ENCODE results near the gene SLC12A7. TPM values are rescaled to one million over a fixed set of nuclear protein-coding genes. Genes with fewer than 3 reads are reported as not detected.

SLC12A7 gene
- total and polyA plus RNA-seq, 9 of the 15 experiments (the other 6 are each of a cell fraction or from before 2014, with no cell fraction given), result 0.01 to 3.1 (median 0.56) TPM

DNA sequence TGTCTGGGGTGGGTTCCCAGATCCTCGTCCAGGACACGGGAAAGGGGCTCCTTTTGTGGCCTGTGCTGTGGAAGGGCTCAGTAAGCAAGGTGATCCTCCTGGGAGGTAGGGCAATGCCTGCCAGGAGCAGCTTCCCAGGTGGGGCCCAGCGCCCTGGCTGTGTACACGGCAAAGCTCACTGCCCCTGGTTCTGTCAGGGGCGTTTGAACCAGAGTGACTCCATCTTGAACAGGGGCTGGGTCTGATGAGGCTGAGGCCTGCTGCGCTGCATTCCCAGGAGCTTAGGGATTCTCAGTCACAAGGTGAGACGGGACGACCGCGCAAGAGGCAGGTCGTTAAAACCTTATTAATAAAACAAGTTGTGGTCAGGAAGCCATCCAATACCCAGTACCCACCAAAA, 19.9 kb upstream of the SLC12A7 start (continued):
- TF ChIP-seq, protein P1, sequence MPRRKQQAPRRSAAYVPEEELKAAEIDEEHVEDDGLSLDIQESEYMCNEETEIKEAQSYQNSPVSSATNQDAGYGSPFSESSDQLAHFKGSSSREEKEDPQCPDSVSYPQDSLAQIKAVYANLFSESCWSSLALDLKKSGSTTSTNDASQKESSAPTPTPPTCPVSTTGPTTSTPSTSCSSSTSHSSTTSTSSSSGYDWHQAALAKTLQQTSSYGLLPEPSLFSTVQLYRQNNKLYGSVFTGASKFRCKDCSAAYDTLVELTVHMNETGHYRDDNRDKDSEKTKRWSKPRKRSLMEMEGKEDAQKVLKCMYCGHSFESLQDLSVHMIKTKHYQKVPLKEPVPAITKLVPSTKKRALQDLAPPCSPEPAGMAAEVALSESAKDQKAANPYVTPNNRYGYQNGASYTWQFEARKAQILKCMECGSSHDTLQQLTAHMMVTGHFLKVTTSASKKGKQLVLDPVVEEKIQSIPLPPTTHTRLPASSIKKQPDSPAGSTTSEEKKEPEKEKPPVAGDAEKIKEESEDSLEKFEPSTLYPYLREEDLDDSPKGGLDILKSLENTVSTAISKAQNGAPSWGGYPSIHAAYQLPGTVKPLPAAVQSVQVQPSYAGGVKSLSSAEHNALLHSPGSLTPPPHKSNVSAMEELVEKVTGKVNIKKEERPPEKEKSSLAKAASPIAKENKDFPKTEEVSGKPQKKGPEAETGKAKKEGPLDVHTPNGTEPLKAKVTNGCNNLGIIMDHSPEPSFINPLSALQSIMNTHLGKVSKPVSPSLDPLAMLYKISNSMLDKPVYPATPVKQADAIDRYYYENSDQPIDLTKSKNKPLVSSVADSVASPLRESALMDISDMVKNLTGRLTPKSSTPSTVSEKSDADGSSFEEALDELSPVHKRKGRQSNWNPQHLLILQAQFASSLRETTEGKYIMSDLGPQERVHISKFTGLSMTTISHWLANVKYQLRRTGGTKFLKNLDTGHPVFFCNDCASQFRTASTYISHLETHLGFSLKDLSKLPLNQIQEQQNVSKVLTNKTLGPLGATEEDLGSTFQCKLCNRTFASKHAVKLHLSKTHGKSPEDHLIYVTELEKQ (CRISPR knock-in tag; IDR thresholded peaks at IDR 0.05), result peak; percentile 74; the same call in 1 of the 2 replicates
- peak; percentile 76 for TF ChIP-seq GTF2A2 (tag; IDR thresholded peaks at IDR 0.05)
- TF ChIP-seq, protein P2, sequence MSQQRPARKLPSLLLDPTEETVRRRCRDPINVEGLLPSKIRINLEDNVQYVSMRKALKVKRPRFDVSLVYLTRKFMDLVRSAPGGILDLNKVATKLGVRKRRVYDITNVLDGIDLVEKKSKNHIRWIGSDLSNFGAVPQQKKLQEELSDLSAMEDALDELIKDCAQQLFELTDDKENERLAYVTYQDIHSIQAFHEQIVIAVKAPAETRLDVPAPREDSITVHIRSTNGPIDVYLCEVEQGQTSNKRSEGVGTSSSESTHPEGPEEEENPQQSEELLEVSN (IDR thresholded peaks at IDR 0.05; ENCODE audit: borderline replicate concordance in 1 of 2, extremely low read depth in 1 of 2, insufficient read depth in 1 of 2, insufficient read length in 1 of 2, low read depth in 1 of 2, low read length in 1 of 2, poor library complexity in 1 of 2, severe bottlenecking in 1 of 2), result no peak
- no peak for TF ChIP-seq PPARD (CRISPR knock-in tag; IDR thresholded peaks at IDR 0.05)
- TF ChIP-seq CHCHD3 (CRISPR knock-in tag; IDR thresholded peaks at IDR 0.05), result no peak
- TF ChIP-seq MAZ (CRISPR knock-in tag; conservative IDR thresholded peaks at IDR 0.05 in 1 of 2, IDR thresholded peaks at IDR 0.05 in 1 of 2), result no peak
- TF ChIP-seq ZBED1 (IDR thresholded peaks at IDR 0.05), result no peak
- TF ChIP-seq BACH1 (tag; IDR thresholded peaks at IDR 0.05), result peak; percentile 45; the same call in 1 of the 2 replicates
- TF ChIP-seq, protein P3, sequence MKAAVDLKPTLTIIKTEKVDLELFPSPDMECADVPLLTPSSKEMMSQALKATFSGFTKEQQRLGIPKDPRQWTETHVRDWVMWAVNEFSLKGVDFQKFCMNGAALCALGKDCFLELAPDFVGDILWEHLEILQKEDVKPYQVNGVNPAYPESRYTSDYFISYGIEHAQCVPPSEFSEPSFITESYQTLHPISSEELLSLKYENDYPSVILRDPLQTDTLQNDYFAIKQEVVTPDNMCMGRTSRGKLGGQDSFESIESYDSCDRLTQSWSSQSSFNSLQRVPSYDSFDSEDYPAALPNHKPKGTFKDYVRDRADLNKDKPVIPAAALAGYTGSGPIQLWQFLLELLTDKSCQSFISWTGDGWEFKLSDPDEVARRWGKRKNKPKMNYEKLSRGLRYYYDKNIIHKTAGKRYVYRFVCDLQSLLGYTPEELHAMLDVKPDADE (conservative IDR thresholded peaks at IDR 0.05; ENCODE audit: control insufficient read depth, low read depth, low read length), result no peak
- peak; percentile 73; the same call in 1 of the 2 replicates for TF ChIP-seq ZNF668 (CRISPR knock-in tag; IDR thresholded peaks at IDR 0.05)
- no peak for TF ChIP-seq POLR3A (IDR thresholded peaks at IDR 0.05; ENCODE audit: borderline replicate concordance, extremely low read depth, insufficient read depth, insufficient read length)
- 0 out of 2 replicates have a peak, but pooled peaks have one; percentile 25 for TF ChIP-seq GABPB2 (CRISPR knock-in tag; conservative IDR thresholded peaks at IDR 0.05)
- peak; percentile 57 for TF ChIP-seq ETV1 (tag; conservative IDR thresholded peaks at IDR 0.05; ENCODE audit: low read depth)
- peak; percentile 61 for TF ChIP-seq ZNF699 (CRISPR knock-in tag; IDR thresholded peaks at IDR 0.05; ENCODE audit: insufficient replicate concordance)
- TF ChIP-seq BCL6 (CRISPR knock-in tag; IDR thresholded peaks at IDR 0.05), result 0 out of 2 replicates have a peak, but pooled peaks have one; percentile 14
- TF ChIP-seq ASH1L (IDR thresholded peaks at IDR 0.05; ENCODE audit: borderline replicate concordance, low read depth, partially characterized antibody), result no peak
- no peak for TF ChIP-seq ZNF165 (CRISPR knock-in tag; IDR thresholded peaks at IDR 0.05; ENCODE audit: borderline replicate concordance)
- 0 out of 2 replicates have a peak, but pooled peaks have one; percentile 80 for TF ChIP-seq RFX7 (CRISPR knock-in tag; IDR thresholded peaks at IDR 0.05)
- peak; percentile 98 for TF ChIP-seq ZNF583 (CRISPR knock-in tag; IDR thresholded peaks at IDR 0.05)
- TF ChIP-seq MYC (IDR thresholded peaks at IDR 0.05; ENCODE audit: low read depth, low read length), result no peak
- peak; percentile 85 for TF ChIP-seq MYC (CRISPR knock-in tag; IDR thresholded peaks at IDR 0.05; ENCODE audit: borderline replicate concordance, low read depth)
- TF ChIP-seq POLR2AphosphoS5 (IDR thresholded peaks at IDR 0.05; ENCODE audit: control insufficient read depth, insufficient read depth, low read depth, low read length), result no peak

All from K562 (cell line).